Mammary epithelial cell (primary cell): ENCODE data around the gene CDKAL1.

Experiments
- EZH2 ChIP-seq: IDR thresholded peaks from 2 replicates; pipeline ENCODE4 v1.6.1; 2012; ENCODE audit warnings: low read length, inconsistent platforms, borderline replicate concordance
- TF ChIP-seq, protein P1 (sequence below), 2 donors: IDR thresholded peaks in 1 of 2; conservative IDR thresholded peaks in 1 of 2; 2 replicates each; pipeline ENCODE4 v1.5.1; 2011 to 2012; ENCODE audit warnings: inconsistent platforms in 2 of 2, low read length in 2 of 2, mild to moderate bottlenecking in 2 of 2, control low read depth in 1 of 2, low read depth in 1 of 2; ENCODE audit not compliant: insufficient read depth in 1 of 2; ENCODE audit errors: extremely low read depth in 1 of 2

DNA sequence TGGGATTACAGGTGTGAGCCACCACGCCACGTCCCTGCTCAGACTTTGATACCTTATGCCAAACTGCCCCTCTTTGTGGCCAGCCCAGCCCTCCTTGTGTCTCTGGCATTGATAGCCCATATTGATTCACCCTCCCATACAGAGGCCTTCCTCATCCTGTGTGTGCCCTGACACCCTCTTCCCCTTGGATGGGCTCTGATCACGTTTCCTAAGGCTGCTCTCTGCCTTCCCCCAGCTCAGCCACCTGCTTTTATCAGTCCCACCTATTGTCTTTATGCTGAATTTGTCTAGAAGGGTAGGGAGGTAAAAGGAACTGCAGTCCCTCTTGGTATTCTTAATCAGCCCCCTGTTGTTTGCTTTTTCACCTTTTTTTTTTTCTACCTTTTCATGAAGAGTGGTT is 95.9 kb downstream of the CDKAL1 start:
- TF ChIP-seq EZH2 = no peak
- TF ChIP-seq, protein P1, sequence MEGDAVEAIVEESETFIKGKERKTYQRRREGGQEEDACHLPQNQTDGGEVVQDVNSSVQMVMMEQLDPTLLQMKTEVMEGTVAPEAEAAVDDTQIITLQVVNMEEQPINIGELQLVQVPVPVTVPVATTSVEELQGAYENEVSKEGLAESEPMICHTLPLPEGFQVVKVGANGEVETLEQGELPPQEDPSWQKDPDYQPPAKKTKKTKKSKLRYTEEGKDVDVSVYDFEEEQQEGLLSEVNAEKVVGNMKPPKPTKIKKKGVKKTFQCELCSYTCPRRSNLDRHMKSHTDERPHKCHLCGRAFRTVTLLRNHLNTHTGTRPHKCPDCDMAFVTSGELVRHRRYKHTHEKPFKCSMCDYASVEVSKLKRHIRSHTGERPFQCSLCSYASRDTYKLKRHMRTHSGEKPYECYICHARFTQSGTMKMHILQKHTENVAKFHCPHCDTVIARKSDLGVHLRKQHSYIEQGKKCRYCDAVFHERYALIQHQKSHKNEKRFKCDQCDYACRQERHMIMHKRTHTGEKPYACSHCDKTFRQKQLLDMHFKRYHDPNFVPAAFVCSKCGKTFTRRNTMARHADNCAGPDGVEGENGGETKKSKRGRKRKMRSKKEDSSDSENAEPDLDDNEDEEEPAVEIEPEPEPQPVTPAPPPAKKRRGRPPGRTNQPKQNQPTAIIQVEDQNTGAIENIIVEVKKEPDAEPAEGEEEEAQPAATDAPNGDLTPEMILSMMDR (conservative IDR thresholded peaks at IDR 0.05 in 1 of 2, IDR thresholded peaks at IDR 0.05 in 1 of 2; ENCODE audit: extremely low read depth in 1 of 2, insufficient read depth in 1 of 2, low read depth in 1 of 2, low read length in 2 of 2) = no peak
